Esophagus squamous epithelium (tissue), 4 donors: ENCODE results near the gene DUSP14.

ENCODE experiments used
- CTCF ChIP-seq, 6 experiments: fragments of 450-650 bp in 4 of 6; fragments of 200-600 bp in 2 of 6; sonication (generic) in 2 of 6; IDR thresholded peaks; one replicate each; pipeline ENCODE4 v1.5.1; 2016 to 2019; ENCODE audit warnings: antibody characterized with exemption in 6 of 6, mild to moderate bottlenecking in 4 of 6, moderate library complexity in 4 of 6
- POLR2A ChIP-seq, 4 donors: fragments of 450-650 bp; IDR thresholded peaks; one replicate each; pipeline ENCODE4 v1.6.1; 2017; ENCODE audit warnings: antibody characterized with exemption in 4 of 4, mild to moderate bottlenecking in 4 of 4, moderate library complexity in 3 of 4

- TF ChIP-seq CTCF (IDR thresholded peaks at IDR 0.05) (no peak), POLR2A (IDR thresholded peaks at IDR 0.05) (no peak)
Measured at GRCh38 chr17:37532756-37533155, 43.1 kb downstream of the DUSP14 start.
